Measurements from ENCODE around the gene UBAC2.

GRCh38 chr13:99335603-99336002 lies 134.9 kb downstream of the UBAC2 start:
- no peak for TF ChIP-seq CTCF (IDR thresholded peaks at IDR 0.05)
- no peak for TF ChIP-seq EP300 (IDR thresholded peaks at IDR 0.05)

All from sigmoid colon (tissue), 4 donors.